H4 (cell line): ENCODE data around the gene TSSK6. TPM values are rescaled to one million over a fixed set of nuclear protein-coding genes. Genes with fewer than 3 reads are reported as not detected.

ENCODE experiments used
- DNase-seq: peaks from one replicate; pipeline ENCODE4 v3.0.0-alpha.2; 2015; ENCODE audit warnings: low spot score
- total RNA-seq: library from RNA; depleted of rRNA; stranded (reverse); fragments of >200 nt; shearing (Covaris generic); gene quantifications from 2 replicates; pipeline ENCODE4 v1.2.3, GENCODE V29; 2014

The TSSK6 gene
- total RNA-seq, 1 experiment from 2014 or later = 0.54 TPM

GRCh38 chr19:19544954-19545591, 29.7 kb upstream of the TSSK6 start:
- DNase-seq = no peak

- no peak for DNase-seq
Observed at GRCh38 chr19:19544257-19544953, 29.1 kb upstream of the TSSK6 start.

DNA sequence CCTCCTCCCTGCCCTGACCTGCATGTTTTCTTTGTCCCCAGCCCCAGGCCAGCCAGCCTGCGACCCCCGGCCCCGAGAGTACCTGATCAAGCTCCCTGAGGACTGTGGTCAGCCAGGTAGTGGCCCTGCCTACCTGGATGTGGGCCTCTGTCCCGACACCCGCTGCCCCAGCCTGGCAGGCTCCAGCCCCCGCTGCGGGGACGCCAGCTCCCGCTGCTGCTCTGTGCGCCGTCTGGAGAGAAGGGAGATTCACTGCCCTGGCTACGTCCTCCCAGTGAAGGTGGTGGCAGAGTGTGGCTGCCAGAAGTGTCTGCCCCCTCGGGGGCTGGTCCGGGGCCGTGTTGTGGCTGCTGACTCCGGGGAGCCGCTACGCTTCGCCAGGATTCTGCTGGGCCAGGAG, 28.3 kb upstream of the TSSK6 start:
- DNase-seq = no peak

DNA sequence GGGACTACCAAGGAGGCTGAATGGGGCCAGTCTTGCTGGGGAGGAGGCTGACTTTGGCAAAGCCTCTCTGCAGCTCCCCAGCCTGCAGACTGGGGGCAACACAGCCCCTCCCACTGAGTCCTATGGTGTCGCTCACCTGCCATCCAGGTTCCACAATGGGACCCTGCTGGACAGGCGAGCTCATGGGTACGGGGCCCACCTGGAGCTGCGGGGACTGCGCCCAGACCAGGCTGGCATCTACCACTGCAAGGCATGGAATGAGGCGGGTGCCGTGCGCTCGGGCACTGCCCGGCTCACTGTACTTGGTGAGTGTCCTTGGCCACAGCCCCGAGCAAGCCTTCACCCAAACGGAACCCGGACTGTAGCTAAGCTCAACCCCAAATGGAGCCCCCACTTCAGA, 27.8 kb upstream of the TSSK6 start:
- DNase-seq = no peak

DNA sequence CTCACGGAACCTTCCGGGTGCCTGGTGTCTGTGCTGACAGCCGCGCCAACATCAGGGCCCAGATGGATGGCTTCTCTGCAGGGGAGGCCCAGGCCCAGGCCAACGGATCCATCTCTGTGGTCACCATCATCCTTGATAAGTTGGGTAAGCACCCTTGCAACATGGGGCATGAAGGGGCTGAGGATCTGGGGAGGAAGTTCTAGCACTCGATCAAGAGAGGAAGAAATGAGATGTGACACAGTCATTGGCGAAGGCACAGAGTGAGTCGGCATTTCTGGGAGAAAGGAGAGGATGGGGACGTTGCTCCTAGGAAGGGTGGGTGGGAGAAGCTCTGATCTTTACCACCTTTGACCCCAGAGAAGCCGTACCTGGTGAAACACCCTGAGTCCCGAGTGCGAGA, 27.2 kb upstream of the TSSK6 start:
- no peak for DNase-seq

GRCh38 chr19:19541616-19542015, 26.3 kb upstream of the TSSK6 start:
- no peak for DNase-seq

DNA sequence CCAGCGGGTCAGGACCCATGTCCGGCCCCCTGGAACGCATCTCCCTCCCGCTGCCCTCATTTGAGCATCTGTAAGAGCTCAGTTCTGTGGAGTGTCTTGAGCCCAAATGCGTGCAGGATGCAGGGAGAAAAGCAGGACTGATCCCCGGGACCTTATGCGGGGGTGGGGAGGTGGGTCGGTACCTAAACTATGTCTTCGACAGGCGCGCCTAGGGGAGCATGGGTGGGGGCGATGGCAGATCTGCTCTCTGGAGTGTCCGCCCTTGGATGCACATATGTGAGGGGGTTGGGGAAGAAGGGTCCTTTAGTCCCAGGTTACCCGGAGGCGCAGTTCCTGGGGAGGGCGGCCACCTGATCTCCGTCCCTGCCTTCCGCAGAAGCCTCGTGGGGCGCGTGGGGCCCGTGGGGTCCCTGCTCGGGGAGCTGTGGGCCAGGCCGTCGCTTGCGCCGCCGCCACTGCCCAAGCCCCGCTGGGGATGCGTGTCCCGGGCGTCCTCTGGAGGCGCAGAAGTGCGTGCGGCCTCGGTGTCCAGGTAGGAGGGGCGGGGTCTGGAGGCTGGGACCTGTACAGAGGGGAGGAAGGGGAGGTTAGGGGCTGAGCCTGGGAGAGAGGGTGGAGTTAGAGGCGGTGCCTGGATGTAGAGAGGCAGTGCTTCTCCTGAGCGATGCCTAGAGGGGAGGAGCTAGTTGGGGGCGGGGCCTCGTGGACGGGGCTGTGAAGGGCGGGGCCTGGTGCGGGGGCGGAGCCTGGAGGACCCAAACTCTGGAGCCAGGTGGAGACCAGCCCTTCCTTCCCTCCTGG, 25.6 kb upstream of the TSSK6 start:
- no peak for DNase-seq

DNA sequence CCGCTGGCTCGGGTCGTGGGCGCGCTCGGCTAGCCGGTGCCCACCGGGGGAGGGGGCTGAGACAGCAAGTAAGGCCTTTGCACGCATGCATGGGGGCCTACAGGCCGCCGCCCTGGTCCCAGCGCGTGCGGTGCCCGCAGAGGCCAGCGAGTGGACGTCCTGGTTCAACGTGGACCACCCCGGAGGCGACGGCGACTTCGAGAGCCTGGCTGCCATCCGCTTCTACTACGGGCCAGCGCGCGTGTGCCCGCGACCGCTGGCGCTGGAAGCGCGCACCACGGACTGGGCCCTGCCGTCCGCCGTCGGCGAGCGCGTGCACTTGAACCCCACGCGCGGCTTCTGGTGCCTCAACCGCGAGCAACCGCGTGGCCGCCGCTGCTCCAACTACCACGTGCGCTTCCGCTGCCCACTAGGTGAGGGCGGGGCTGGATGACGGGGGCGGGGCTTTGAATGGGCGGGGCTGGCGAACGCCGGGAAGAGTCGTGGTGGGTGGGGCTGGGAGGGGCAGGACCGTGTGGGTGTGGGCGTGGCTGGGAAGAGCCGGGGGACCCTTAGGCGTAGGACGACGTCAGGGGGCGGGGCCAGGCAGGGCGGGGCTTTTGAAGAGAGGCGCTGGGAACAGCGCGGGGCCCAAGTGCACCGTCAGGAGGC, 24.8 kb upstream of the TSSK6 start:
- DNase-seq = no peak

DNA sequence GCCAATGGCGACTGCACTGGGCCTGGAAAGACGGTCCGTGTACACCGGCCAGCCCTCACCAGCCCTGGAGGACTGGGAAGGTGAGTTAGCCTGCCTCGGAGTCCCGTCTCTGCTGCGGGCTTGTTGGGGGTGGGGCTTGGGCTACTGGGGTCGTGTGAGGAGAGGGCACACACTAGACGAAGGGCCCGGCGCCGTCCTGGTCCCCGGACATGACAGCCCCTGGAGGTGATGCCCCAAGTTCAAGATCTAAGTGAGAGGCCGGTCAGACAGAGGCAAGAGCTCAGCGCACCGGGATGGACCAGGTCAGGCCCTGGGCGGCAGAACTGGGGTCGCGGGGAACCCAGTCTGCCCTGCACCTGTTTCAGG, 24.3 kb upstream of the TSSK6 start:
- no peak for DNase-seq

- no peak for DNase-seq
Observed at GRCh38 chr19:19538785-19539166, 23.4 kb upstream of the TSSK6 start.

DNA sequence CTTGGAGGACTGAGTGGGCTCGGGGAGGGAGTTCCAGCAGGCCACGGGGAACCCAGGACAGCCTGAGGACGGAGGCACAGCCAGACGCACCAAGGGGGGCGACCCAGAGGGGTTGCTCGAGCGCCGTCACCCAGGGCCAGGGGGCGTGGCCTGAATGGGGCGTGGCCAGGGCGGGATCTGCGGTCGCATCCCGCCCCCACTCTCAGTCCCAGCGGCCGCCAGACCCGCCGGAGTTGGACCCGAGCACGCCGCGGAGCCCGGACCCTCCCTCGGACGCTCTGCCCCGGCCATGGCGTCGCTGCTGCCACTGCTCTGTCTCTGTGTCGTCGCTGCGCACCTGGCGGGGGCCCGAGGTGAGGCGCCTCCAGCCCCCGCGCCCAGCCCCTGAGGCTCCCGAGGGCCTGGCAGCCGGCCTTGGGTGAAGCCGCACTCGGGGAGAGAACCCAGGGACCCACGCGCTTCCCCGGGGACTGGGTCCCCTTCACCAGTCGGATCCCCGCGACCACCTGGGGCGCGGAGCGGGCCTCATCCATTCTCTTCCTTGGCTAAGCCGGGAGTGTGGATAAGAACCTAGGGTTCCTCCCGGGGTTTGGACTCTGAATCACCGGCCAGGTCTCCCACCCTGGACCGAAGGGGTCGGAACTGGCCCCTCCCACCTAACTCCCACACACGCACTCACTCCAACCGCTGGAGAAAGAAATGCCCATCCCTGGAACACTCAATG, 22.9 kb upstream of the TSSK6 start, which contains the start of gene CILP2:
Gene CILP2, plus strand, starts transcription at position 205 of the 724 bp plus-strand sequence. Its CDS starts 85 bp downstream, at position 290.
- no peak for DNase-seq

- DNase-seq = no peak
Observed at GRCh38 chr19:19537075-19538048, 22.0 kb upstream of the TSSK6 start.

GRCh38 chr19:19535311-19536191, 20.2 kb upstream of the TSSK6 start:
- DNase-seq = no peak

- no peak for DNase-seq
Observed at GRCh38 chr19:19534556-19535265, 19.4 kb upstream of the TSSK6 start.

- DNase-seq = no peak
Observed at GRCh38 chr19:19533841-19534240, 18.5 kb upstream of the TSSK6 start.

GRCh38 chr19:19532806-19533701, 17.7 kb upstream of the TSSK6 start:
- no peak for DNase-seq

DNA sequence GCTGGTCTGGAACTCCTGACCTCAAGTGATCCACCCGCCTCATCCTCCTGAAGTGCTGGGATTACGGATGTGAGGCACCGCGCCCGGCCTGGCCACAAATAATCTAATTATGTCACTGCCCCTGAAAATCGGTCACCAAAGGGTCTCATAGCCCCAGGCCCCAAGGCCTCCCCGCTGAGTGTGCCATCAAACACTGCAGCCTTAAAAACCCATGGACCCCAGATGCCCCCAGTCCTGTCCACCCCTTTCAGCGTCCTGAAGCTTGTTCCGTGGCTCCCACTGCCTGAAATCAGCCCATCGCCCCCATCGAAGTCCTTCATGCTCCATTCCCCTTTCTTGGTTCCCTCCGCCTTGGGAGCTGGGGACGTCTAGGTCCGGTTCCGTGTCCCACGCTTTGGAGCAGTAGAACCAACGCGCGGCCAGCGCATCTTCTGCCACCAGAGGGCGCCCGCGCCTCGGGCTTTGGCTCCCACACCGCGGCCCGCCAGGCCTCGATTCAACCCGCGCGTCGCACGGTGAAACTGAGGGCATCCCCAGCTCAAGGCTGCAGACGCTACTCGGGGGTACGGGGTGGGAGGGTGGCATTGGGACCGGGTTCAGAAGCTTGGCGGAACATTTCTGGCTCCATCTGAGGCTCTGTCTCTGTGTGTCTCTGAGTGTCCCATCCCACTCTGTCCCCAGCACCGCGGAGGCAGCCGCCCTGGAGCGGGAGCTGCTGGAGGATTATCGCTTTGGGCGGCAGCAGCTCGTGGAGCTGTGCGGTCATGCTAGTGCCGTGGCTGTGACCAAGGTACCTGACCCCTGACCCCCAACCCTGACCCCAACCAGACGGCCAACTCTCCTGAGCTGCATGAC, 16.8 kb upstream of the TSSK6 start:
- no peak for DNase-seq
